H1 (cell line): ENCODE data around the gene NEK4. TPM values are rescaled to one million over a fixed set of nuclear protein-coding genes. Genes with fewer than 3 reads are reported as not detected.

ENCODE experiments used
- CHD7 ChIP-seq: fragments of 300-600 bp; sonication (generic); IDR thresholded peaks from 2 replicates; pipeline ENCODE4 v1.7.1; 2012; ENCODE audit warnings: low read length, moderate library complexity, mild to moderate bottlenecking, inconsistent platforms; ENCODE audit not compliant: insufficient replicate concordance
- CTCF ChIP-seq, 3 experiments: IDR thresholded peaks; 1 replicate in 2 of 3; 2 replicates in 1 of 3; pipeline versions ENCODE4 v1.5.1 to v1.6.1; 2011; ENCODE audit warnings: low read length in 3 of 3, mild to moderate bottlenecking in 3 of 3, inconsistent platforms in 2 of 3, low read depth in 1 of 3, moderate library complexity in 1 of 3; ENCODE audit not compliant: insufficient read depth in 1 of 3; ENCODE audit errors: control extremely low read depth in 1 of 3
- EGR1 ChIP-seq: IDR thresholded peaks from 2 replicates; pipeline ENCODE4 v1.6.1; 2011; ENCODE audit warnings: low read depth, low read length, borderline replicate concordance
- polyA plus RNA-seq, 7 experiments: library from polyadenylated mRNA; depleted of rRNA in 3 of 7; stranded (reverse) in 5 of 7; unstranded in 2 of 7; fragments of >200 nt in 5 of 7; fragments of 200-250 nt in 2 of 7; gene quantifications; 1 replicate in 5 of 7; 2 replicates in 1 of 7; 4 replicates in 1 of 7; pipeline versions ENCODE4 v1.2.1 to v1.2.3, GENCODE V29; 2011 to 2013; ENCODE audit warnings: missing spikeins in 2 of 7, mixed read lengths in 2 of 7
- total RNA-seq: library from RNA; stranded (reverse); fragmentation: NEBNext Ultra II Directional; extraction: Animal tissue kit (Norgen Biotek cat#: 25700); gene quantifications from 2 replicates; pipeline ENCODE4 v1.2.1, GENCODE V29; 2021

The NEK4 gene
- total and polyA plus RNA-seq, 2 of the 8 experiments (the other 6 are each of a cell fraction or from before 2014, with no cell fraction given), result 7.5 to 40.0 TPM

GRCh38 chr3:52722491-52722890 lies 48.2 kb downstream of the NEK4 start (continued):
- no peak for TF ChIP-seq EGR1
- no peak for TF ChIP-seq CTCF (IDR thresholded peaks at IDR 0.05; ENCODE audit: control extremely low read depth in 1 of 3, insufficient read depth in 1 of 3, low read depth in 1 of 3, low read length in 3 of 3)
- TF ChIP-seq CHD7, result no peak
